Measurements from ENCODE around the gene TMEM37.

The TMEM37 gene

DNA sequence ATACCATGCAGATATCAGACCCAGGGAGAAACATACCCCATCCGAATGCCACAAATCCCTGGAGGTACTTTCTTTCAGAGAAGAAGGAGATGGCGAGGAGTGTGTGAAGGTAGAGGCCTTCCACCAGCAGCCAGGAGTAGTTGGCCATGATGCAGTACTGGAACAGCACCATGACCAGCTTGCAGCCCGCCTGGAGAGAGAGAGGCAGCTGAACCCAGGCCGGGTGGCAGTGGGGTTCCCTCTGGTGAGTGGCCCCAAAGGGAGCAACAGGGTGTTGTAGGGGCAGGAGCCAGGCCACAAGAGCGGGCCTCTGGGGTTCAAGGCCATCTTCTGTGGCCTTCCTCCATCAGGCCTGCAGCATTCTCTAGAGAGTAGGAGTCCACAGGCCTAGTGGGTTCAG lies 30.2 kb downstream of the TMEM37 start:
- no peak for DNase-seq (ENCODE audit: low spot score)

DNA sequence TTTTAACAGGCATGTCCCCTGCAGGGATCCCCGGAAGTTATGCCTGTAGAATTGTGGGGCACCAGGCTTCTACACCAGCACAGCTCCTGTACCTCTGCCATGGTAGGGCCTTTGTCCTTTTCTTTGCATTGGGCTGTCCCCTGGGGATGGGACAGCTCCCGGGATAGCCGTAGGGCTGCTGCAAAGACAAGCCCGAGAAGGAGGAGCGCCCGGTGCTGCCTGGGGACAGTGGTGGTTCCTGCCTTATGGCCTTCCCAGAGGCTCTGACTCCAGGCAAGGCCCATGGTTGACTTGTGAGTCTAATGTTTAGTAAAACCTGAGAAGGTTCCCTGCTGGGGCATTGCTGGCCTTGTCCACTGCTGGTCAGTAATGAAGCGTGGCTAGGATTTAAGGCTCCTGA lies 30.9 kb downstream of the TMEM37 start:
- DNase-seq (ENCODE audit: low spot score) = no peak

DNA sequence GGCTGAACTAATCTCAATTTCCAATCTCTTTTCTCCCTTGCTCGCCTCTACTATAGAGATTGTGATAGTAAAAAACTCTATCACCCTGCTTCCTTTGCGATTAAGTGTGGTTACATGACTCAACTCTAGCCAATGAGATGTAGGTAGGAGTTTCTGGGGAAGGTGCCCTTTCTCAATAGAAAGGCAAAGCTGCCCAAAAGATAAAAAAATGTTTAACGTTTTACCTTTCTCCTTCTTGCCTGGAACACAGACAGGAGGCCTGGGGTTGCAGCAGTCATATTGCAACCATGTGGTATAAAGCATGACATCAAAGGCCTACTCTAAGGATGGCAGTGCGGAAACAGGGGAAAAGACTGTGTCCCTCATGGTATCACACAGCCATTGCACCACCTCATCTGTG lies 31.5 kb downstream of the TMEM37 start:
- DNase-seq (ENCODE audit: low spot score) = no peak

DNA sequence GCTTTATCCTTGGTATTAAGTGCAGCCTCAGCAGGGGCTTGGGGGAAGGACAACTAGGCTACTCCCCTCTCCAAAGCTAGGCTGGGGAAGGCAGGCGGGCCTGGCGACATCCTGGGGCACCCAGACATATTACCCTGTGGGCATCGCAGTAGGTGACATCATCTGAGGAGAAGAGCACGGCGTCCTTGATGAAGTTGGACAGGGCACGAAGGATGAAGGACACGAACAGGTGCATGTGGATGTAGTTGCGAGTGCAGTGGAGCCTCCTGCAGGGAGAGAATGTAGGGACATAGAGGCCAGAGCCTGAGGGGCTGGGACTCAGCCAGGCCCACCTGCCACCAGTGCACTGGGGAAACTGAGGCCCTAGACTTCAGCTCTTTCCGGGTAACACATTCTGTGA lies 32.3 kb downstream of the TMEM37 start:
- no peak for DNase-seq (ENCODE audit: low spot score)

DNA sequence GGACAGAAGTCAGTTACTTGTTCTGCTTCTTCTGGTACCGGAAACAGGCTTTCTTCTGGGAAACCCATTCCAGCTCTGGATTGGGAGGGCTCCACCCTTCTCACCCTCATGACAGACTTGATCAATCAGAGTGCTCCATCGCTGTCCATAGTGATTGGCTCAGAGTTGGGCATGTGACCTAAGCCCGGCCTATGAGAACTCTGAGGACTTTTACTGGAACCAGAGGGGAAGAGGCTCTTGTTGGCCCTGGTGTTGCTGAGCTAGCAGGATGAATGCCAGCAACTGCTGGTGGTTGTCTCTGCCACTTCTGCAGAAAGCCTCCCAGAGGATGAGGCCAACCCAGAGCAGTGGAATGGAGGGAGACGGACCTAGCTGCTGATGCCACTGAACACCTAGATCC lies 33.3 kb downstream of the TMEM37 start:
- DNase-seq (ENCODE audit: low spot score) = peak; percentile 19

DNA sequence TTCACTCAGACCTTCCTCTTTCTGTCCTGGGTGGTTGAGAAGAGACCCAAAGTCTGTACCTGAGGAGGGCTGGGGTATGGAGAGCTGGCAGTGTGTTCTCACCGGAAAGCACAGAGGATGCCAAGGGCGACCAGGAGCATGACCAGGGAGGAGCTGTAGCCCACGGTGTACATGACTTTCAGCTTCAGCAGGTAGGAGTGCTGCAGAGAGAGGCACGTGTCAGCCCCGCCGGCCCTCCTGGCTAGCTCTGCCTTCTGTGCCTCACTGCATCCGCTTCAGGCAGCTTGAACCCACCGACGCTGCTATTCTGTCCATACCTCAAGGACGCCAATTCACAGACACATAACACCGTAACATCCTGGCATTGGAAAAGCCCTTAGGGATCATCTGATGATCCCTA lies 34.0 kb downstream of the TMEM37 start:
- DNase-seq (ENCODE audit: low spot score) = no peak

DNA sequence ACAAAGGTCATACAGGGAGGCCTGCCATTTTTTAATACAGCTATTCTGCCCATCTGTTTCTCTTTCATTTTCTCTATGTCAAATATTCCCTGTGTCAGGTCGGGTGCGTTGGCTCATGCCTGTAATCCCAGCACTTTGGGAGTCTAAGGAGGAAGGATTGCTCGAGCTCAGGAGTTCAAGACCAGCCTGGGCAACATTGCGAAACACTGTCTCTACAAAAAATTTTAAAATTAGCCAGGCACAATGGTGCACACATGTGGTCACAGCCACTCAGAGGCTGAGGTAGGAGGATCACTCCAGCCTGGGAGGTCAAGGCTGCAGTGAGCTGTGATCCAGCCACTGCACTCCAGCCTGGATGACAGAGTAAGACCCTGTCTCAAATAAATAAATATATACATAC lies 34.7 kb downstream of the TMEM37 start:
- no peak for DNase-seq (ENCODE audit: low spot score)

DNA sequence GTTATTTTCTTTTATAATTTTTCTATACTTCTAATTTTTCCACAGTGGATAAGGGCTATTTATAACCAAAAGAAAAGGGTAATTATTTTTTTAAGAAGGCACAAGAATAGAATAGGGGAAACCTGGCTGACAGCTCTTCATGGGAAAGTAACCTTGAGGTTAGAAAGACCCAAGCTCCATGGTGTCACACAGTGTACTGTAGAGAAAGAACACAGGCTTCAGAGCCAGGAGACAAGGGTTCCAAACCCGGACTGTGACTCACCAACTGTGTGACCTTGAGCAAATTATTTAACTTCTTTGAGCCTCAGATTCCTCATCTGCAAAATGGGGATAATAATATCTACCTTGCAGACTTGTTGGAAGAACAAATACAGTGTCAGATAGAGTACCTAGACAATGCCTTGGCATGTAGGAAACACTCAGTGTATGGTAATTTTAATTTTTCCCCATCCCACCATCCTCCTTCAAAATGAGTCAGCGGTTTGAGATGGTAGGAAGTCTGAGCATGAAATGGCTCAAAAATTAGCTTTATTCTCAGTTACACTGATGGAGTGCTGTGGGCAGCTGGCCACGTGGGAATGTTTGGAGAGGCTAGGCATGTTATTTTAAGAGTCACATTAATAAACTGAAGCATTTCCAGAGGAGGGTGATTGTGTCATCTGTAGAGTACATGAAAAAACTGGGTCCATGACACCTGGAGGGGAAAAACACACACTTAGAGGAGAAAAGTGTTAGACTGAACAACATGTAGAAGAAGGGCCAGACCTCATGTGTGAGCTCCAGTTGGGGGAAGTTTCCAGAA lies 36.7 kb downstream of the TMEM37 start:
- no peak for DNase-seq (ENCODE audit: low spot score)

DNA sequence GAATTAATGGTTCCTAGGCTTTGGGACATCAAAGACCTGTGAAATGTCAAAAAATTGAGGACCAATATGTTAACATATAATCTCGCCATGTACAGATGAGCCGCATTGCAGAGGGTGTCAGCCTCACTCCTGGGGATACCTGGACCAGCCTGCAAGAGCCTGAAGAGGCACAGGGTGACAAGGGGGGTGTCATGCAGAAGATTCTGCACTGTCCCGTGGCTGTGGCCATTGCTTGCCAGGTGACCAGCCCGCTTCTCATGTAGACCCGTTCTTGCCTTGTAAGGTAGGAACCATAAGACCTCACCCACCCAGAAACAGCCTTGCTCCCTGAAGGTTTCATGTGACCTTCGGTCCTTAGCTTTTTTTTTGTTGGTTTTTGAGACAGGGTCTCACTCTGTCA lies 37.5 kb downstream of the TMEM37 start:
- no peak for DNase-seq (ENCODE audit: low spot score)

DNA sequence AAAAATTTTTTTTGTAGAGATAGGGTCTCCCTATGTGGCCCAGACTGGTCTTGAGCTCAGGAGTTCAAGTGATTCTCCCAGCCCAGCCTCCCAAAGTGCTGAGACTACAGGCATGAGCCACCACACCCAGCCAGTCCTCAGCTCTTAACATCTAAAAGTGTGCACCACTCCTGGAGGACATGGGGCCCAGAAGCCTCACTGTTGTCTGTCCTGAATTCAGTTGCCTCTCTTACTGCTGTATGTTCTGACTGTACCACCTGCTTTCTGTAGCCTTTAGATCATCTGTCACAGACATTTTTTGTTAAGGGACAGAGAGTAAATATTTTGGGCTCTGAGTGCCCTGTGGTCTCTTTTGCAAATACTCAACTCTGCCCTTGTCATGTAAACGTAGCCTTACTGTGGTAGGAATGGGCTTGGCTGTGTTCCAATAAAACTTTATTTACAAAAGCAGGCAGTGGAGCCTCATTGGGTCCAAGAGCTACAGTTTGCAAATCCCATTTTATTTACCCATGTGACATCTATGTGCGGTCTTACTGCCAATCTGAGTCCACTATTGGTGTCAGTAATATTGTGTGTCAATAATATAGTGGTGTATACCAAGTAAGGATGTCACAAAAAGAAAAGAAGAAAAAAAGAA lies 38.1 kb downstream of the TMEM37 start:
- no peak for DNase-seq (ENCODE audit: low spot score)

DNA sequence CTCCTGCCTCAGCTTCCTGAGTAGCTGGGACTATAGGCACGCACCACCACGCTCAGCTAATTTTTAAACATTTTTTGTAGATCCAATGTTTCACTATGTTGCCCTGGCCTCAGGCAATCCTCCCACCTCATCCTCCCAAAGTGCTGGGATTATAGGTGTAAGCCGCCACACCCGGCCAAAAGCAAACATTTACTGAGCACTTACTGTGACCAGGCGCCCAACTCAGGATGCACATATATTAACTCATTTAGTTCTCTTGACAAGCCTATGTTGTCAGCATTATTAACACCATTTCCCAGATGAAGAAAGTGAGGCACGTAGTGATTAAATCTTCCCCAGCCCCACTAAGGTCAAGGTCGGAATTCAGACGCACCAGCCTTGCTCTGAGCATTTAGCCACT lies 41.1 kb downstream of the TMEM37 start:
- no peak for DNase-seq (ENCODE audit: low spot score)

DNA sequence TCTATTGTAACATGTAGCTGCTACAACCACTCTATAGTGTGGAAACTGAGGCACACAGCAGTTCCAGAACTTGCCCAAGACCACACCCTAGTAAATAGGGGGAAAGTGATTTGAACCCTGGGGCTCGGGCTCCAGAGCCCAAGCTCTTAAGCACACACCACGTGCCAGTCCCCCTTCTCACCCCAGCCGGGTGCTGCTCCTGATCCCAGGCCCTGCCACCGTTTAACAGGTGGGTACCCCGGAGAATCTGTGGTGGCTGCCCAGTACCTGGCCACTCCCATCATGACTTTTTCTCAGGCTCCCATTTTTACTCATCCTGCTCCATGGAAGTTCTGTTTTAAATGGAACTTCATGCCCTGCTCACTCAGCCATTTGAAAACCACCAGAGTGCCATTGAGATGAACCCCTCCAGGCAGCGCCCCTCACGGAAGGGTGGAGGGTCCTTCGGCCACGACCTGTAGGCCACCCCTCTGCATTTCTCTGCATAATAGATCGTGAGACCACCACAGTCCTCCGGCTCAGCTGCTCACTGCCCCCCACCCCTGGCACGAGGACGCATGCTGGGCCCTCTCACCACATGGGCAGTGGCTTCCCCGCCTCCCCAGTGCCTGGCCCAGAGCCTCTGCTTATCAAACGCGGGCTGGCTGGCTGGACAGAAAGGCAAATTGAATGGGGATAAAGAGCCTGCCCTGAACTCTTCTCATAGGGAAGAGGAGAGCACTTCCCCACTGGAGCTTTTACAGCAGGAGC lies 42.1 kb downstream of the TMEM37 start:
- no peak for DNase-seq (ENCODE audit: low spot score)

DNA sequence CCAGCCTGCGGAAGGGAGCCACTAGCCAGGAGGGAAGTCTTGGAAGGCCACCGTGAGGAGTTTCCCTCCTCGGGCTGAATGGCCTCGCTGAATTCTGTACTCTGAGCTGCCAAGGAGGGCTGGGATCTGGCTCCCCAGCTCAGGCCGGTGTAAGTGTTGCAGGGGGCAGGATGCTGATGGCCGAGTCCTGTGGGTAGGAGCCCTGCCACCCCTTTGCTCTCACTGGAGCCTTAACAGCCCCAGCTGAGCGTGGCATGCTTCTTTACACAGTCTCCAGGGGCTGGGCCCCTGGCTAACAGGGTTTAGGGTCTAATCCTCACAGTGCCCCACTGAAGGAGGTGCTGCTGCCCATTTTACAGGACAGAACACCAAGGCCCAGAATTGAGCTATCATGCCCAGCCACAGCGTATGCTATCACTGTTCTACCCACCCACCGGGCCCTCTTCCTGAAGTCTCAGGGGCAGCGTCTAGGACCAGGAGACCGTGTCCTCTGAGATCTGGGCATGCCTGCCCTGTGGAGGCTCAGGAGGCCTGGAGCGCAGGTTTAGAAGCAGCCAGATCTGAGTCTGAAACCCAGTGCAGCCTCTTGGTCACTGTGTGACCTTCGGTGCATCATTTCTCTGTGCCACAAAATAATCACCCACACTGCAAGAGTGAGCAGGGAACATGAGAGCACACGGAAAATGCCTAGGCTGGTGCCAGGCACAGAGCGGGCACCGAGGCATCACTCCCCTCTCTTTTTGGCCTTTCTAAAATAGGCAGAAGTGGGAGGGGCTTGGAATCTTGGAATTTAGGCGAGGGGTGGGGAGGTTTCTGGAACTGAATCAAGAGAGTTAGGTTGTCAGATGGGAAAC lies 42.9 kb downstream of the TMEM37 start:
- no peak for DNase-seq (ENCODE audit: low spot score)

DNA sequence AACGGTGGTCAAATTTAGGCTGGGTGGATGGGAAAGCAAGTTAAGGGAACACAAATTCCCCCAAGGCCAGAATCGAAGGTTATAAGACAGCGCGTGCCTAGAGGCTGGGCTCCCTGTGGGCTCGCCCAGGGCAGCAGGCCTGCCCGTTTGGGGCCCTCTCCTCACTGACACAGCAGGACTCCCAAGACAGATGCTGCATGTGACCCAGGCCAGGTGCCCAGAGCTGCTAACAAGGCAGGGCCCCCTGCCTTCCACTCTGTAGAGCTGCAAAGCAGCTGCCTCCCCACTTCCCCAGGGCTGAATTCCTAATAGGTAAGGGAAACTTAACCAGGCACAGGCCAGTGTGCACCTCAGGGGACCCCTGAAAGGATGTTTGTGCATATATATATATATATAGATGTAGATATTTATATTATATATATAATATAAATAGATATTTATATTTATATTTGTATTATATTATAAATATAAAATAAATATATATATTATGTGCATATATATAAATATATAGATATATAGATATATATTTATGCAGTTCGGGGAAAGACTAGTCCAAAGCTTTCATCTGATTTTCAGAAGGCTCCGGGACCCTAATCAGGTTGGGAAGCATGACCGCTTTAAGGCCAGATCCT lies 43.7 kb downstream of the TMEM37 start:
- DNase-seq (ENCODE audit: low spot score) = peak; percentile 23

DNA sequence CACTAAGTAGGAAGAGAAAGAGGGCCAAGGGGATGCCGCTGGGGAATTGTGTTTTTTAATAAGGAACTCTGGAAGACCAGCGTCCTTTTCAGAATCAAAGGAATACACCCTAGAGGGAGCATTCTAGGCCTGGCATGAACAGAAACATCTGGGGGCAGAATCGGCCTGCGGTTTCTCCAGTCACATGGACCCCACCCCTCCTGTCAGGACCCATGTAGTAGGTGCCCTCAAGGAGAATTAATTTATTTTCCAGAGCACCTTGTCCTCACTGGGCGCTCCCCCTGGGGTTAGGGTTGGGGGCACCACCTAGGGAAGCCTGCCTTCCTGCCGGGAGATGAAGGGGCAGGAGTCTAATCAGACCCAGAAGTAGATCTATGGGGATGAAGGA lies 44.2 kb downstream of the TMEM37 start:
- no peak for DNase-seq (ENCODE audit: low spot score)

DNA sequence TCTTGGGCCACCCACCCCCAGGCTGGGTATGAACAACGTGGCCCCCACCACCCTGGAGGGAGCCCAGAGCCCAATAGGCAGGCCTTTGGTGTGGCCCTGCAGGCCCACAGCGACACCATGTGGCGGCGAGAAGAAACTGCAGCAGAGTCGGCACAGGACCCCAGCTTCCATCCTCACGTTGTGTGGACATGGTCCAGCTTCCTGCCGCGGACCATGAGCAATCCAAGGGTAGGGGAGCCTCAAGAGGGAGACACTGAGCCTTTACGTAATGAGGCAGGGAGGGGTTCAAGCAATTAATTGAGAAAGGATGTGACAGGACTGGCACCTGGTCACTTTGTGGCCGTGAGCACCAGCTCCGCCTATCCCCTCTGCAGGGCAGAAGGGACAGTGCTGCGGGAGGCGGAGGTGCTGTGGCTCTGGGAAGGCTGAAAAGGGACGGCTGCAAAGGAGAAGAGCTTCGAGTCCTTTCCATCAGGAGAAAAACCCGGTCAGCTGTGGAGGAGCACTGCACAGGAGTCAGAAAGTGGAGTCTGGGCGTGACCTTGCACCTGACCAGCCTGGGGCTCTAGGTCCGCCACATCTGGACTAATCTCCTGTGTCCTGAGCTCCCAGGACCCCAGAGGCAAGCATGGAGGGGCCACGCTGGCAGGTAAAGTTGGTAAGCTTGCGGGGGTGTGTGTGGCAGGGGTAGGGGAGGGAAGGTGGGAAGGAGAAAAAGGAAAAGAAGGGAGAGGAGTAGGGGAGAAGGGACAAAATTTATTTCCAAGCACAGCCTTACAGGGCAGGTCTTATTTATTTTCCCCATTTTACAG lies 44.9 kb downstream of the TMEM37 start:
- peak; percentile 66 for DNase-seq (ENCODE audit: low spot score)

DNA sequence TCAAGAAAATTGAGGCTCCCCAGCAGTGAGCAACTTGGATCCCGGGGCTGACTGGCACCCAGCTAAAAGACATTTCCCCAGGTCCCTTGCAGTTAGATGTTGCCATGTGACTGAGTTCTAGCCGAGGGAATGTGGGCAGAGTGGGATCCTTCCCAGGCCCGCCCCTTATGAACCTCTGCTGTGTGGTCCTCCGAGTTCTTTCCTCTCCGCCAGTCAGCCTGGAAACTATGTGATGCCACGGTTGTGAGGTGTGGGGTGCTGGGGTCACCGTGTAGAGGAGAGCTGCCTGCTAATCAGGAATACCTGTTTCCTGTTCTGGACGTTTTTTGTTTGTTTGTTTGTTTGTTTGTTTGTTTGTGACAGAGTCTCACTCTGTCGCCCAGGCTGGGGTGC lies 45.5 kb downstream of the TMEM37 start:
- DNase-seq (ENCODE audit: low spot score) = no peak

DNA sequence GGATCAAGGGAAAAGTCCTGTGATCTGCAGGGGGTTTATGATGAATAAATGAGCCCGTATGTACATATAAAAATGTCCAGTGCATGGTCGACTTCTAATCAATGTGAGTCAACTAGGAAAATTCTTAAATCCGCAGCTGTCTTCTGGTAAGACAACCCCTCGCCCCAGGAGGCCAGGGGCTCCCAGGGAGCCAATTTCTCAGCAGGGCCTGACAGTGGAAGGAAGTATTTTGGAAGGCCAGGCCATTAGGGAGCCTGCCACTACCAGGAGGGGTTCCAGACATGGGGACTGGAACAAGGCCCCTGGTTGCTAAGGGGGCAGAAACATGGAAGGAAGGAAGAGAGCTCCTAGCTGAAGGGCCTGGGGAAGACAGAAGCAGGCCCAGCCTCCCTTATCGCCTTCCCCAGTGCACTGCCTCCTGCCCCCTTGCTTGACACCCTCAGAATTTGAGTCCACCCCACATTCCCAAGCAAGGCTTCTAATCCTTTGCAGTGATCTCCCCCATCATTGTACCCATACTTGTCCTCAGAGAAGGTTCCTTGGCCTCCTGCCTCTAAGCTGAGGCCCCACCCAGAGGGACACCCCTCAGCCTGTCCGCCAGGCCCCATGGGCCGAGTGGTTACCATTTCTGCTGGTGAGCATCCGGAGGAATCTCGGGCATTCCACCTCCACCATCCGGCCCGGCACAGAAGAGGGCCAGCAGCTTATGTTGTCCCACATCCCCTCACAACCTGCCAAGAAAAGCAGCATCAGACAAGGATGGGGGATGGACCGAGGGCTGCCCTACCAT lies 46.7 kb downstream of the TMEM37 start:
- no peak for DNase-seq (ENCODE audit: low spot score)

DNA sequence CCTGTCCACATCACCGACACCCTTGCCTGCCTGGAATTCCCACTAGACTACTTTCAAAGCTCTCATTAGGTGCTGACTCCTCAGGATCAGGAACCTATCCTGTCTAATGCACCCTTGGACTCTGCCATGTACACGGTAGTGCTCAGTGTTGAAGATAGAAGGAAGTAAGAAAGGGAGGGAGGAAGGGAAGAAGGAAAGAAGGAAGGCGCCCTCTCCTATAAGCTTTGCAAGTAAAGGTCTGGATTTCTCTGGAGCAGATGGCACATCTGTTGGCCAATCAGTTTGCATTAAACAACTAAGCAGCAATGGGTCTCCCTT lies 47.3 kb downstream of the TMEM37 start:
- DNase-seq (ENCODE audit: low spot score) = no peak

DNA sequence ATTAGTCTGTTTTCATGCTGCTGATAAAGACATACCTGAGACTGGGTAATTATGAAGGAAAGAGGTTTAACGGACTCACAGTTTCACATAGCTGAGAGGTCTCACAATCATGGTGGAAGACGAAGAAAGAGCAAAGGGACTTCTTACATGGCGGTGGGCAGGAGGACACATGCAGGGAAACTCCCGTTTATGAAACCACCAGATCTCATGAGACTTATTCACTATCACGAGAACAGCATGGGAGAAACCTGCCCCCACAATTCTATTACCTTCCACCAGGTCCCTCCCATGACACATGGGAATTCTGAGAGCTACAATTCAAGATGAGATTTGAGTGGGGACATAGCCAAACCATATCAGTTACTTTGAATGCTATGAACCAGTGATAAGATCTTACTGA lies 48.5 kb downstream of the TMEM37 start:
- no peak for DNase-seq (ENCODE audit: low spot score)

Measured in NAMALWA (cell line).